ENCODE results near the gene PDE4D. TPM values are rescaled to one million over a fixed set of nuclear protein-coding genes. Genes with fewer than 3 reads are reported as not detected.

Gene PDE4D
- total RNA-seq, 1 donor from 2014 or later: 7.6 TPM

- H3K9me3 Mint-ChIP-seq (ENCODE audit: low read depth): peaks cover 4% of the 10 kb centered on the region
- no peak for DNase-seq (ENCODE audit: low spot score, unreplicated experiment)
- H3K27ac Mint-ChIP-seq: no peak overlapping the region
- H3K36me3 Mint-ChIP-seq (ENCODE audit: insufficient read depth): no peaks in the 10 kb centered on the region
- peaks cover 4% of the 10 kb centered on the region for H3K4me1 Mint-ChIP-seq (ENCODE audit: low read depth)
- no peak for TF ChIP-seq CTCF (IDR thresholded peaks at IDR 0.05; ENCODE audit: unreplicated experiment)
- H3K4me3 Mint-ChIP-seq (ENCODE audit: low read depth): no peak overlapping the region
- H3K27me3 Mint-ChIP-seq: no peaks in the 10 kb centered on the region
Measured at GRCh38 chr5:59246145-59246869, 647.2 kb downstream of the PDE4D start.

- H3K4me1 Mint-ChIP-seq (ENCODE audit: low read depth): peaks cover 4% of the 10 kb centered on the region
- H3K27ac Mint-ChIP-seq: no peak overlapping the region
- no peak for TF ChIP-seq CTCF (IDR thresholded peaks at IDR 0.05; ENCODE audit: unreplicated experiment)
Measured at GRCh38 chr5:59245198-59245597, 648.3 kb downstream of the PDE4D start.

GRCh38 chr5:59241552-59241951 lies 652.0 kb downstream of the PDE4D start:
- no peak overlapping the region for H3K27ac Mint-ChIP-seq
- H3K4me3 Mint-ChIP-seq (ENCODE audit: low read depth): no peak overlapping the region
- no peaks in the 10 kb centered on the region for H3K9me3 Mint-ChIP-seq (ENCODE audit: low read depth)
- peaks cover 4% of the 10 kb centered on the region for H3K4me1 Mint-ChIP-seq (ENCODE audit: low read depth)
- no peak for TF ChIP-seq CTCF (IDR thresholded peaks at IDR 0.05; ENCODE audit: unreplicated experiment)
- DNase-seq (ENCODE audit: low spot score, unreplicated experiment): no peak
- no peaks in the 10 kb centered on the region for H3K36me3 Mint-ChIP-seq (ENCODE audit: insufficient read depth)
- no peaks in the 10 kb centered on the region for H3K27me3 Mint-ChIP-seq

More at GRCh38 chr5:59245198-59245597, 648.3 kb downstream of the PDE4D start:
- no peak overlapping the region for H3K4me3 Mint-ChIP-seq (ENCODE audit: low read depth)
- H3K36me3 Mint-ChIP-seq (ENCODE audit: insufficient read depth): no peaks in the 10 kb centered on the region
- no peaks in the 10 kb centered on the region for H3K27me3 Mint-ChIP-seq
- DNase-seq (ENCODE audit: low spot score, unreplicated experiment): no peak
- no peaks in the 10 kb centered on the region for H3K9me3 Mint-ChIP-seq (ENCODE audit: low read depth)

- no peak overlapping the region for H3K4me3 Mint-ChIP-seq (ENCODE audit: low read depth)
Measured at GRCh38 chr5:59241119-59241518, 652.4 kb downstream of the PDE4D start.

More at GRCh38 chr5:59241119-59241518, 652.4 kb downstream of the PDE4D start:
- no peak for DNase-seq (ENCODE audit: low spot score, unreplicated experiment)
- no peak for TF ChIP-seq CTCF (IDR thresholded peaks at IDR 0.05; ENCODE audit: unreplicated experiment)
- Mint-ChIP-seq H3K27me3 (no peaks in the 10 kb centered on the region), H3K4me1 (ENCODE audit: low read depth) (peaks cover 4% of the 10 kb centered on the region), H3K36me3 (ENCODE audit: insufficient read depth) (no peaks in the 10 kb centered on the region), H3K27ac (no peak overlapping the region), H3K9me3 (ENCODE audit: low read depth) (no peaks in the 10 kb centered on the region)

Data from progenitor cell of endocrine pancreas (in vitro differentiated cells).